HL-60 (cell line): Measurements from ENCODE around the gene MYB.

Experiments
- DNase-seq, 2 experiments: peaks; one replicate each; pipeline ENCODE4 v3.0.0-alpha.2; 2010 to 2020; ENCODE audit warnings: low read depth in 1 of 2, low spot score in 1 of 2
- H3K27ac ChIP-seq: fragments of 250-450 bp; sonication (Bioruptor Pico); replicated peaks from 2 replicates; pipeline ENCODE4 v1.5.1; 2020; ENCODE audit warnings: mild to moderate bottlenecking, moderate library complexity
- H3K27me3 ChIP-seq: fragments of 250-450 bp; sonication (Bioruptor Pico); 2 replicates; pipeline ENCODE4 v1.5.1; 2021; ENCODE audit warnings: mild to moderate bottlenecking, moderate library complexity; ENCODE audit not compliant: insufficient read depth, poor library complexity, severe bottlenecking
- H3K4me3 ChIP-seq: replicated peaks from 2 replicates; pipeline ENCODE4 v1.5.1; 2011; ENCODE audit warnings: mild to moderate bottlenecking, control low read depth, low read length; ENCODE audit not compliant: insufficient read depth
- GABPA ChIP-seq: IDR thresholded peaks from 2 replicates; pipeline ENCODE4 v1.6.1; 2012; ENCODE audit warnings: low read depth
- POLR2AphosphoS5 ChIP-seq: IDR thresholded peaks from 2 replicates; pipeline ENCODE4 v1.6.1; 2012; ENCODE audit warnings: low read depth
- SPI1 ChIP-seq: IDR thresholded peaks from 2 replicates; pipeline ENCODE4 v1.6.1; 2012; ENCODE audit warnings: low read depth, mild to moderate bottlenecking, borderline replicate concordance
- long read RNA-seq: library from polyadenylated mRNA; unstranded; transcript quantifications from one replicate; pipeline ENCODE4 v2.0.0, GENCODE V29; 2020
- TF ChIP-seq, protein P1 (sequence below): IDR thresholded peaks from one replicate; pipeline ENCODE4 v1.5.1; 2011; ENCODE audit warnings: low read length, control low read depth, inconsistent platforms; ENCODE audit not compliant: insufficient read depth
- TF ChIP-seq, protein P2 (sequence below): IDR thresholded peaks from 2 replicates; pipeline ENCODE4 v1.6.1; 2012; ENCODE audit warnings: low read depth; ENCODE audit not compliant: insufficient replicate concordance

MYB gene
- long read RNA-seq, transcript MYB-205 (15 exons, 3,302 nt) = major isoform, 5 of 193 reads
- long read RNA-seq, partial matches to known transcripts = 144 of 193 reads
- long read RNA-seq, other reads (novel, unspliced or antisense) = 40 of 193 reads

DNA sequence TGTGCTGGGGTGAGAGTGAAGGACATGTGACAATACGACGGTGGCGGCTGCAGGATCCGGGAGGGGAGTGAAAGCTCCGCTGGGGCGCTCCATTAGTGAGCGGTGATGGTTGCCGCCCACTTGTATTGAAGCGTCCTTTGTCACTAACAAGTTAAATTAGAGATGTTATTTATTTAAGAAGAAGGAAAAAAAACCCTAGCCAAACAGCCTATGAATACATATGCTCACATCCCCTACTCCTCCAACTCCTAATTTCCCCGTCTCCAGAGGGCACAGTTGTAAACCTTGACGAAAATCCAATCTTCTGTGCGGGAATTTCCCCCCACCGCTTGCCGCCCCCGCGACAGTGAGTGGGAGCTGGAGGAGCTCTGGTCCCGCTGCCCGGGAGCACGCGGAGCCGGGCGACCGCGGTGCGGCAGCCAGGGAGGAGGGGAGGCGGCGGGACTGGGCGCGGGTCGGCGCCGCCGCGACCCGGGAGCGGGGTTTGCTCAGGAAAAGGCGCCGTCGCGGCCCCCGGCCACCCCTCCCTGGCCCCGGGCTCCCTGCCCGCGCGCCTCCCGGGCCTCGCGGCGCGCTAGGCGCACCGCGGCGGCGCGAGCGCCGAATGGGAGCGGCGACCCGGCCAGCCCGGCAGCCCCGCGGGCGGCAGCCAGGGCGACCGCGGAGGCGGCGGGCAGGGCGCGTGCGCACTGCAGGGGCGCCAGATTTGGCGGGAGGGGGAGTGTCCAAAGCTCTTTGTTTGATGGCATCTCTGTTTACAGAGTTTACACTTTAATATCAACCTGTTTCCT lies at the start of gene MYB:
TSS of gene MYB (plus strand) at position 767 of the 791 bp plus-strand sequence. CDS start 206 bp downstream, outside the sequence.
- H3K27ac ChIP-seq = peak within 1 kb of the TSS; percentile 98

DNA sequence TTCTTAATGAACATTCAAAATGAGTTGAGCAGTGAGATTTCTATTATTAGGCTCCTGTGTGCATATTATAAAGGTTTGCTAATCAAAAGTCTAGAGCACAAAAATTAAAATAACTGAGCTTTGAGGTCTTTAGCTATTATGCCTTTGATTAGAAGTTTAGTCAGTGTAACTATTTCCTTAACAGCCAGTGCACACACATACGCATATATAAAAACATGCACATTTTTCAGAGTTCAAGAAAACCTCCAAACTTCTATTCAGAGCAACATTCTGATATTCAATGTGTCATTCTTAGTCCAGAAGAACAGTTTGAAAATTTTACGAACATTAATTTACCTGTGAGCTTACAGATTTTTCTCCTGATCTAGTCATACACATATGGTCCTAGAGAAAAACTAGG lies 48.3 kb upstream of the MYB start:
- no peak for DNase-seq
- no peak overlapping the region for H3K27ac ChIP-seq
- H3K27me3 ChIP-seq = no peaks in the 10 kb centered on the region
- no peak overlapping the region for H3K4me3 ChIP-seq
- TF ChIP-seq POLR2AphosphoS5 = no peak
- TF ChIP-seq, protein P1, sequence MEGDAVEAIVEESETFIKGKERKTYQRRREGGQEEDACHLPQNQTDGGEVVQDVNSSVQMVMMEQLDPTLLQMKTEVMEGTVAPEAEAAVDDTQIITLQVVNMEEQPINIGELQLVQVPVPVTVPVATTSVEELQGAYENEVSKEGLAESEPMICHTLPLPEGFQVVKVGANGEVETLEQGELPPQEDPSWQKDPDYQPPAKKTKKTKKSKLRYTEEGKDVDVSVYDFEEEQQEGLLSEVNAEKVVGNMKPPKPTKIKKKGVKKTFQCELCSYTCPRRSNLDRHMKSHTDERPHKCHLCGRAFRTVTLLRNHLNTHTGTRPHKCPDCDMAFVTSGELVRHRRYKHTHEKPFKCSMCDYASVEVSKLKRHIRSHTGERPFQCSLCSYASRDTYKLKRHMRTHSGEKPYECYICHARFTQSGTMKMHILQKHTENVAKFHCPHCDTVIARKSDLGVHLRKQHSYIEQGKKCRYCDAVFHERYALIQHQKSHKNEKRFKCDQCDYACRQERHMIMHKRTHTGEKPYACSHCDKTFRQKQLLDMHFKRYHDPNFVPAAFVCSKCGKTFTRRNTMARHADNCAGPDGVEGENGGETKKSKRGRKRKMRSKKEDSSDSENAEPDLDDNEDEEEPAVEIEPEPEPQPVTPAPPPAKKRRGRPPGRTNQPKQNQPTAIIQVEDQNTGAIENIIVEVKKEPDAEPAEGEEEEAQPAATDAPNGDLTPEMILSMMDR = no peak
- no peak for TF ChIP-seq GABPA
- TF ChIP-seq, protein P2, sequence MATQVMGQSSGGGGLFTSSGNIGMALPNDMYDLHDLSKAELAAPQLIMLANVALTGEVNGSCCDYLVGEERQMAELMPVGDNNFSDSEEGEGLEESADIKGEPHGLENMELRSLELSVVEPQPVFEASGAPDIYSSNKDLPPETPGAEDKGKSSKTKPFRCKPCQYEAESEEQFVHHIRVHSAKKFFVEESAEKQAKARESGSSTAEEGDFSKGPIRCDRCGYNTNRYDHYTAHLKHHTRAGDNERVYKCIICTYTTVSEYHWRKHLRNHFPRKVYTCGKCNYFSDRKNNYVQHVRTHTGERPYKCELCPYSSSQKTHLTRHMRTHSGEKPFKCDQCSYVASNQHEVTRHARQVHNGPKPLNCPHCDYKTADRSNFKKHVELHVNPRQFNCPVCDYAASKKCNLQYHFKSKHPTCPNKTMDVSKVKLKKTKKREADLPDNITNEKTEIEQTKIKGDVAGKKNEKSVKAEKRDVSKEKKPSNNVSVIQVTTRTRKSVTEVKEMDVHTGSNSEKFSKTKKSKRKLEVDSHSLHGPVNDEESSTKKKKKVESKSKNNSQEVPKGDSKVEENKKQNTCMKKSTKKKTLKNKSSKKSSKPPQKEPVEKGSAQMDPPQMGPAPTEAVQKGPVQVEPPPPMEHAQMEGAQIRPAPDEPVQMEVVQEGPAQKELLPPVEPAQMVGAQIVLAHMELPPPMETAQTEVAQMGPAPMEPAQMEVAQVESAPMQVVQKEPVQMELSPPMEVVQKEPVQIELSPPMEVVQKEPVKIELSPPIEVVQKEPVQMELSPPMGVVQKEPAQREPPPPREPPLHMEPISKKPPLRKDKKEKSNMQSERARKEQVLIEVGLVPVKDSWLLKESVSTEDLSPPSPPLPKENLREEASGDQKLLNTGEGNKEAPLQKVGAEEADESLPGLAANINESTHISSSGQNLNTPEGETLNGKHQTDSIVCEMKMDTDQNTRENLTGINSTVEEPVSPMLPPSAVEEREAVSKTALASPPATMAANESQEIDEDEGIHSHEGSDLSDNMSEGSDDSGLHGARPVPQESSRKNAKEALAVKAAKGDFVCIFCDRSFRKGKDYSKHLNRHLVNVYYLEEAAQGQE = no peak

More for the DNA sequence above, at the start of gene MYB:
- TF ChIP-seq, protein P1 = no peak
- TF ChIP-seq GABPA (no peak), SPI1 (no peak), POLR2AphosphoS5 (peak; percentile 71)
- peak in 1 of 2 experiments; percentile 86 for DNase-seq
- Histone ChIP-seq H3K27me3 (no peaks in the 10 kb centered on the region), H3K4me3 (peak within 1 kb of the TSS; percentile 84)

DNA sequence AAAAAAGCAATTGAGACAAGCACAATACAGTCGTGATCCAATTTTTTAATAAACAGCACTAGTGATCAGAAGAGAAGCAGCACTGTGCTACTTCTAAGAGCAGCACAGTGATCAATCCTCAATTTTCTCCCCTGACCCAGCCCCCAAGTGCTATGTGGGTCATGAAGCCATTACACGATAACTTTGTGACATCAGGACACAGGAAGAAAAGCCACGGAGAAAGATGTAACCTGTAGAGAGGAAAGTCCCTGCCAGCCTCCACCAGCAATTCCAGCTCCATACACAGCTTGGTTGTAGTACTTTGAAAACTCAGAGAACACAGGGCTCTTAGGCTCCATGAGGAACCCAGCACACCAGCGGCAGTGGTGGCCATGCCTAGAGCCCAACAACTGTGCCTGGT lies 45.3 kb upstream of the MYB start:
- H3K27ac ChIP-seq = no peak overlapping the region
- DNase-seq = no peak
- no peak overlapping the region for H3K4me3 ChIP-seq
- TF ChIP-seq, protein P2 = no peak
- TF ChIP-seq SPI1 (no peak), POLR2AphosphoS5 (no peak)
- TF ChIP-seq, protein P1 = no peak
- no peaks in the 10 kb centered on the region for H3K27me3 ChIP-seq
